ENCODE measurements around the gene GMCL2.

Gene GMCL2

GRCh38 chr5:178152491-178153444 lies 34.4 kb downstream of the GMCL2 start:
- H3K36me3 Mint-ChIP-seq, result peaks cover 16% of the 10 kb centered on the region
- no peaks in the 10 kb centered on the region for H3K27me3 Mint-ChIP-seq
- no peaks in the 10 kb centered on the region for H3K9me3 Mint-ChIP-seq
- H3K4me1 Mint-ChIP-seq, result peaks cover 38% of the 10 kb centered on the region
- H3K27ac Mint-ChIP-seq, result peak overlapping the region; percentile 95
- peak overlapping the region; percentile 98 for H3K4me3 Mint-ChIP-seq

- H3K9me3 Mint-ChIP-seq, result no peaks in the 10 kb centered on the region
- peaks cover 16% of the 10 kb centered on the region for H3K36me3 Mint-ChIP-seq
- H3K27ac Mint-ChIP-seq, result peak overlapping the region; percentile 89
- peaks cover 45% of the 10 kb centered on the region for H3K4me1 Mint-ChIP-seq
- H3K27me3 Mint-ChIP-seq, result no peaks in the 10 kb centered on the region
- H3K4me3 Mint-ChIP-seq, result peak overlapping the region; percentile 98
Observed at GRCh38 chr5:178150977-178151734, 36.0 kb downstream of the GMCL2 start.

DNA sequence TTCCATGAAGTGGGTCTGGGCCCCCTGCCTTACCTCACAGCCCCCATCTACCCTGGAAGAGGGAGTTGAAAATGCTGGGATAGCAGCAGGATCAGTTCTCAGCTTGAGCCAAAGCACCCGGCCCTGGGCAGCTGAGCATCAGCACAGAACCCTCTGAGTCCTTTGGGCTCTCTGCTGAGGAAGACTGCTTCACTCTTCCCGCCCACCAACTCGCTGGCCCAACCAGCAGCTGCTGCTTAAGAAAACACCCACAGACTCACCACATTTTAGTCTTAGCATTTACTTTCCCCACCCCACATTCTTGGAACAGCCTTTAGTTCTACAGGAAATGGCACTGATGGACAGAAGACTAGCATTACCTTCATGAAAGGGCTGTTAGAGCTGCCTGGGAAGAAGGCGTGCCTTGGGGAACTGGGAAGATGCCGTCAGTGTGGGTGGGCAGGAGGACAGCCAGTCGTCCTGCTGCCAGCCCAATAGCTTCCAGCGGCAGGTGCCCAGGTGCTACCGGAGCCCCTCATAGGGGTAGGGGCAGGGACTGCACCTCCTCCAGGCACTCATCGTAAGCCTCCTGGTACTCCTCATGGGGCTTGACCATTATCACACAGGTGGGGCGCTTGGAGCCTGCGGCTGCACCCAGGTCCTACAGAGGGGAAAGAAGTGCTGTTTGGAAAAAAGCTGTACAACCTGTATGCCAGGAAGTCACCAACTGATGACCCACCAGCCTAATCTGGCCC lies 37.8 kb downstream of the GMCL2 start:
- Mint-ChIP-seq H3K4me1 (peaks cover 41% of the 10 kb centered on the region), H3K27ac (no peak overlapping the region), H3K9me3 (no peaks in the 10 kb centered on the region), H3K27me3 (no peaks in the 10 kb centered on the region), H3K4me3 (peak overlapping the region; percentile 23), H3K36me3 (peaks cover 16% of the 10 kb centered on the region)

- Mint-ChIP-seq H3K9me3 (no peaks in the 10 kb centered on the region), H3K4me3 (no peak overlapping the region), H3K36me3 (peaks cover 18% of the 10 kb centered on the region), H3K27ac (peak overlapping the region; percentile 46), H3K4me1 (peaks cover 31% of the 10 kb centered on the region), H3K27me3 (no peaks in the 10 kb centered on the region)
Observed at GRCh38 chr5:178147406-178147805, 39.8 kb downstream of the GMCL2 start.

- no peaks in the 10 kb centered on the region for H3K27me3 Mint-ChIP-seq
- H3K27ac Mint-ChIP-seq, result no peak overlapping the region
- H3K4me3 Mint-ChIP-seq, result no peak overlapping the region
- H3K9me3 Mint-ChIP-seq, result no peaks in the 10 kb centered on the region
- peaks cover 15% of the 10 kb centered on the region for H3K36me3 Mint-ChIP-seq
- peaks cover 26% of the 10 kb centered on the region for H3K4me1 Mint-ChIP-seq
Observed at GRCh38 chr5:178145965-178146820, 41.0 kb downstream of the GMCL2 start.

DNA sequence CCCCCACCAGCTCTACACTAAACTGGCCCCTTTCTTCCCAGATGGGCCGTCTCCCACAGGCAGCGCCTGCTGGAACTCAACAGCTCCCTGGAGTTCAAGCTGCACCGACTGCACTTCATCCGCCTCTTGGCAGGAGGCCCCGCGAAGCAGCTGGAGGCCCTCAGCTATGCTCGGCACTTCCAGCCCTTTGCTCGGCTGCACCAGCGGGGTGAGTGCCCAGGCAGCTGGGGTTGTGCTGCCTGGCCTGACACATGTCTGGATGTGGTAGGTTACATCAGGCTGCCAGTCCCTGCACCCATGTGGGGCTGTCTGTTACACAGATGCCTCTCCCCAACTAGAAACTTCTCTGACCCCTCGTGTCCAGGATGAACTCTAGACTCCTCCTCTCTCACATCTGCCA lies 43.3 kb downstream of the GMCL2 start:
- Mint-ChIP-seq H3K27ac (no peak overlapping the region), H3K27me3 (no peaks in the 10 kb centered on the region), H3K9me3 (no peaks in the 10 kb centered on the region), H3K4me1 (peaks cover 11% of the 10 kb centered on the region), H3K36me3 (peaks cover 7% of the 10 kb centered on the region), H3K4me3 (no peak overlapping the region)

DNA sequence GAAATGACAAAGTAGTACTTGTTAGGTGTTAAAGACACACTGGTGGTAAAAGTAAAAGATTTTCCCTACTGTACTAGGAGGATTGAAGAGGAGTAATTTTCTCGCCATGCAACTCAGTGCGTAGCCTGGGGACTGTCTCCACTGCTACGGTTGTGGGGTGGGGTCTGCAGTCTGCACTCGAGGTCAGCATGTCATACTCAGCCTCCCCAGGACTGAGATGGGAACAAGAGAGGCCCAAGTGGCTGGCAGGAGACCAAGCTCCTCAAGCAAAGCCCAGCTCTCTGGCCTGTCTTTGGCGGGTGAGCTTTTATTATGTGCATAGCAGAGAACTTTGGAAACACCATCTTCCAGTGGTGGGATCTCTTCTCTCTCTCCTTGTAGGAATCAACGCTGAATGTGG lies 43.9 kb downstream of the GMCL2 start:
- Mint-ChIP-seq H3K9me3 (no peaks in the 10 kb centered on the region), H3K4me1 (peaks cover 11% of the 10 kb centered on the region), H3K4me3 (no peak overlapping the region), H3K27me3 (no peaks in the 10 kb centered on the region), H3K27ac (no peak overlapping the region), H3K36me3 (peaks cover 5% of the 10 kb centered on the region)

DNA sequence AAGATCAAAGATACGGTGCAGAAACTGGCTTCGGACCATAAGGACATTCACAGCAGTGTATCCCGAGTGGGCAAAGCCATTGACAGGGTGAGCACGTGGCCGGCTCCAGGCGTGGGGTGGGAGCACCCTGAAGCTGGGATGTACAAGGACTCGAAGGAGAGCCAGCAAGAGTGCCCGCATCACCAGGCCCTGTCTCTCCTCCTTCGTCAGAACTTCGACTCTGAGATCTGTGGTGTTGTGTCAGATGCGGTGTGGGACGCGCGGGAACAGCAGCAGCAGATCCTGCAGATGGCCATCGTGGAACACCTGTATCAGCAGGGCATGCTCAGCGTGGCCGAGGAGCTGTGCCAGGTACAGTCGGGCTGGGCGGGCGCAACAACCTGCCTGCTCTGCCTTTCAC lies 44.5 kb downstream of the GMCL2 start:
- peaks cover 4% of the 10 kb centered on the region for H3K36me3 Mint-ChIP-seq
- H3K27me3 Mint-ChIP-seq, result no peaks in the 10 kb centered on the region
- no peak overlapping the region for H3K4me3 Mint-ChIP-seq
- peaks cover 11% of the 10 kb centered on the region for H3K4me1 Mint-ChIP-seq
- H3K9me3 Mint-ChIP-seq, result no peaks in the 10 kb centered on the region
- H3K27ac Mint-ChIP-seq, result no peak overlapping the region

GRCh38 chr5:178141550-178141949 lies 45.6 kb downstream of the GMCL2 start:
- no peak overlapping the region for H3K4me3 Mint-ChIP-seq
- H3K4me1 Mint-ChIP-seq, result peaks cover 9% of the 10 kb centered on the region
- no peak overlapping the region for H3K27ac Mint-ChIP-seq
- peaks cover 4% of the 10 kb centered on the region for H3K36me3 Mint-ChIP-seq
- H3K9me3 Mint-ChIP-seq, result no peaks in the 10 kb centered on the region
- H3K27me3 Mint-ChIP-seq, result no peaks in the 10 kb centered on the region

DNA sequence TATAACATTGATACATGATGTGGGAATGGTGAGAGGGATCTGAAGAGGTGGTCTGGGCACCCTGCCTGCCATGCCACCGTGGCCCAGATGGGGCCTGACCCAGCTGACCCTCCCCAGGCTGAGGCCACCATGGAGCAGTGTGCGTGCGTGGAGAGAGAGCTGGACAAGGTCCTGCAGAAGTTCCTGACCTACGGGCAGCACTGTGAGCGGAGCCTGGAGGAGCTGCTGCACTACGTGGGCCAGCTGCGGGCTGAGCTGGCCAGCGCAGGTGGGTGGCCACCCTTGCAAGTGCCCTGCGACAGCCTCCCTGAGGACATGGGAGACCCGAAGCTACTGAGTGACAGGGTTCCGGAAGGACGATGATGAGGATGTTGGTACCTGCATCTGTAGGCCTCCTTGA lies 49.2 kb downstream of the GMCL2 start:
- Mint-ChIP-seq H3K4me1 (peaks cover 29% of the 10 kb centered on the region), H3K9me3 (no peaks in the 10 kb centered on the region)

DNA sequence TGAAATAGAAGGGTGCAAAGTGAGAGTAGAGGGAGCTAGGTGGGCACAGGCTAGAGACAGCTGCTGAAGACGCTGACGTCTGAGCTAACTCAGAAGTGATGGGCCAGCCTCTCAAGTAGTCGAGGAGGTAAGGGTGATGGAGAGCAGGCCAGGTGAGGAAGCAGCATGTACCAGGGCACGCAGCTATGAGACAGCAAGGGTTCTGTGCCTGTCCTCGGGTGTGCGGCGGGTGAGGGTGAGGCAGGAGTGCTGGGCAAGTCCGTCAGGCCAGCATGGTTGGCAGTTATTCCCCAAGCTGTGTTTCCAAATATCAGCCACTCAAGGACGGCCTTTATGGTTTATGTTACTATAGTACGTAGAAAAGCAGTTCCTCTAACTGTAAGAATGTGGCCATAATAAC lies 50.2 kb downstream of the GMCL2 start:
- peaks cover 30% of the 10 kb centered on the region for H3K4me1 Mint-ChIP-seq
- H3K4me3 Mint-ChIP-seq, result no peak overlapping the region
- peaks cover 15% of the 10 kb centered on the region for H3K36me3 Mint-ChIP-seq
- H3K27ac Mint-ChIP-seq, result peak overlapping the region; percentile 73
- no peaks in the 10 kb centered on the region for H3K27me3 Mint-ChIP-seq
- H3K9me3 Mint-ChIP-seq, result no peaks in the 10 kb centered on the region

More for the DNA sequence above, 49.2 kb downstream of the GMCL2 start:
- H3K27me3 Mint-ChIP-seq, result no peaks in the 10 kb centered on the region
- H3K4me3 Mint-ChIP-seq, result no peak overlapping the region
- H3K27ac Mint-ChIP-seq, result no peak overlapping the region
- H3K36me3 Mint-ChIP-seq, result peaks cover 13% of the 10 kb centered on the region
